Esophagus squamous epithelium (tissue), 4 donors: ENCODE data around the gene SEC24D.
"Not testable (repeated sequence)": the region's sequence is repeated elsewhere in the genome, so short reads cannot be mapped to it uniquely, and the experiment has no call there.

ENCODE experiments used
- POLR2A ChIP-seq, 4 donors: fragments of 450-650 bp; IDR thresholded peaks; one replicate each; pipeline ENCODE4 v1.6.1; 2017; ENCODE audit warnings: antibody characterized with exemption in 4 of 4, mild to moderate bottlenecking in 4 of 4, moderate library complexity in 3 of 4
- TF ChIP-seq, protein P1 (sequence below), 6 experiments: fragments of 450-650 bp in 4 of 6; fragments of 200-600 bp in 2 of 6; sonication (generic) in 2 of 6; IDR thresholded peaks; one replicate each; pipeline ENCODE4 v1.5.1; 2016 to 2019; ENCODE audit warnings: antibody characterized with exemption in 6 of 6, mild to moderate bottlenecking in 4 of 6, moderate library complexity in 4 of 6

DNA sequence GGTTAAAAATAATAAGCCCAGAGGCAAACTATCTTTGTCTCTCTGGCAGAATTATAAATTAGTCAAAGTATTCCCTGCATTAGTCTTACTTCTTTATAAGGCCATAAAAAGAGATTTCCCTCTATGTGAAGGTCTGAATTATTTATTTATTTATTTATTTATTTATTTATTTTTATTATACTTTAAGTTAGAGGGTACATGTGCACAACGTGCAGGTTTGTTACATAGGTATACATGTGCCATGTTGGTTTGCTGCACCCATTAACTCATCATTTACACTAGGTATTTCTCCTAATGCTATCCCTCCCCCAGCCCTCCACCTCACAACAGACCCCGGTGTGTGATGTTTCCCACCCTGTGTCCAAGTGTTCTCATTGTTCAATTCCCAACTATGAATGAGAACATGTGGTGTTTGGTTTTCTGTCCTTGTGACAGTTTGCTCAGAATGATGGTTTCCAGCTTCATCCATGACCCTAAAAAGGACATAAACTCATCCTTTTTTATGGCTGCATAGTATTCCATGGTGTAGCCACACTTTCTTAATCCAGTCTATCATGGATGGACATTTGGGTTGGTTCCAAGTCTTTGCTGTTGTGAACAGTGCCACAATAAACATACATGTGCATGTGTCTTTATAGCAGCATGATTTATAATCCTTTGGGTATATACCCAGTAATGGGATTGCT, 58.8 kb downstream of the SEC24D start:
- TF ChIP-seq, protein P1, sequence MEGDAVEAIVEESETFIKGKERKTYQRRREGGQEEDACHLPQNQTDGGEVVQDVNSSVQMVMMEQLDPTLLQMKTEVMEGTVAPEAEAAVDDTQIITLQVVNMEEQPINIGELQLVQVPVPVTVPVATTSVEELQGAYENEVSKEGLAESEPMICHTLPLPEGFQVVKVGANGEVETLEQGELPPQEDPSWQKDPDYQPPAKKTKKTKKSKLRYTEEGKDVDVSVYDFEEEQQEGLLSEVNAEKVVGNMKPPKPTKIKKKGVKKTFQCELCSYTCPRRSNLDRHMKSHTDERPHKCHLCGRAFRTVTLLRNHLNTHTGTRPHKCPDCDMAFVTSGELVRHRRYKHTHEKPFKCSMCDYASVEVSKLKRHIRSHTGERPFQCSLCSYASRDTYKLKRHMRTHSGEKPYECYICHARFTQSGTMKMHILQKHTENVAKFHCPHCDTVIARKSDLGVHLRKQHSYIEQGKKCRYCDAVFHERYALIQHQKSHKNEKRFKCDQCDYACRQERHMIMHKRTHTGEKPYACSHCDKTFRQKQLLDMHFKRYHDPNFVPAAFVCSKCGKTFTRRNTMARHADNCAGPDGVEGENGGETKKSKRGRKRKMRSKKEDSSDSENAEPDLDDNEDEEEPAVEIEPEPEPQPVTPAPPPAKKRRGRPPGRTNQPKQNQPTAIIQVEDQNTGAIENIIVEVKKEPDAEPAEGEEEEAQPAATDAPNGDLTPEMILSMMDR (IDR thresholded peaks at IDR 0.05): not testable (repeated sequence)
- TF ChIP-seq POLR2A (IDR thresholded peaks at IDR 0.05): not testable (repeated sequence)
